Measurements from ENCODE around the gene GOT2.

GRCh38 chr16:58685084-58685449, 49.0 kb downstream of the GOT2 start:
- TF ChIP-seq, protein P1, sequence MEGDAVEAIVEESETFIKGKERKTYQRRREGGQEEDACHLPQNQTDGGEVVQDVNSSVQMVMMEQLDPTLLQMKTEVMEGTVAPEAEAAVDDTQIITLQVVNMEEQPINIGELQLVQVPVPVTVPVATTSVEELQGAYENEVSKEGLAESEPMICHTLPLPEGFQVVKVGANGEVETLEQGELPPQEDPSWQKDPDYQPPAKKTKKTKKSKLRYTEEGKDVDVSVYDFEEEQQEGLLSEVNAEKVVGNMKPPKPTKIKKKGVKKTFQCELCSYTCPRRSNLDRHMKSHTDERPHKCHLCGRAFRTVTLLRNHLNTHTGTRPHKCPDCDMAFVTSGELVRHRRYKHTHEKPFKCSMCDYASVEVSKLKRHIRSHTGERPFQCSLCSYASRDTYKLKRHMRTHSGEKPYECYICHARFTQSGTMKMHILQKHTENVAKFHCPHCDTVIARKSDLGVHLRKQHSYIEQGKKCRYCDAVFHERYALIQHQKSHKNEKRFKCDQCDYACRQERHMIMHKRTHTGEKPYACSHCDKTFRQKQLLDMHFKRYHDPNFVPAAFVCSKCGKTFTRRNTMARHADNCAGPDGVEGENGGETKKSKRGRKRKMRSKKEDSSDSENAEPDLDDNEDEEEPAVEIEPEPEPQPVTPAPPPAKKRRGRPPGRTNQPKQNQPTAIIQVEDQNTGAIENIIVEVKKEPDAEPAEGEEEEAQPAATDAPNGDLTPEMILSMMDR (IDR thresholded peaks at IDR 0.05 in 4 of 5, conservative IDR thresholded peaks at IDR 0.05 in 1 of 5): no peak
- TF ChIP-seq POLR2A (IDR thresholded peaks at IDR 0.05): no peak

Data from gastrocnemius medialis (tissue), 4 donors.